Vagina (tissue), 2 donors: ENCODE data around the gene ADGRA1.

Experiments
- POLR2A ChIP-seq, 2 donors: fragments of 450-650 bp; IDR thresholded peaks; one replicate each; pipeline ENCODE4 v1.6.1; 2017; ENCODE audit warnings: antibody characterized with exemption in 2 of 2, mild to moderate bottlenecking in 2 of 2, moderate library complexity in 2 of 2
- POLR2AphosphoS5 ChIP-seq, 2 donors: sonication (generic); formaldehyde crosslinking; IDR thresholded peaks; one replicate each; pipeline ENCODE4 v1.9.0; 2017; ENCODE audit warnings: antibody characterized with exemption in 2 of 2, mild to moderate bottlenecking in 2 of 2, low read depth in 1 of 2; ENCODE audit not compliant: insufficient read depth in 1 of 2
- TF ChIP-seq, protein P1 (sequence below), 3 experiments: fragments of 450-650 bp in 2 of 3; fragments of 200-600 bp in 1 of 3; sonication (generic) in 1 of 3; IDR thresholded peaks; one replicate each; pipeline ENCODE4 v1.5.1; 2017 to 2019; ENCODE audit warnings: antibody characterized with exemption in 3 of 3, mild to moderate bottlenecking in 2 of 3, moderate library complexity in 2 of 3

GRCh38 chr10:133166828-133167692, 79.3 kb downstream of the ADGRA1 start:
- TF ChIP-seq, protein P1, sequence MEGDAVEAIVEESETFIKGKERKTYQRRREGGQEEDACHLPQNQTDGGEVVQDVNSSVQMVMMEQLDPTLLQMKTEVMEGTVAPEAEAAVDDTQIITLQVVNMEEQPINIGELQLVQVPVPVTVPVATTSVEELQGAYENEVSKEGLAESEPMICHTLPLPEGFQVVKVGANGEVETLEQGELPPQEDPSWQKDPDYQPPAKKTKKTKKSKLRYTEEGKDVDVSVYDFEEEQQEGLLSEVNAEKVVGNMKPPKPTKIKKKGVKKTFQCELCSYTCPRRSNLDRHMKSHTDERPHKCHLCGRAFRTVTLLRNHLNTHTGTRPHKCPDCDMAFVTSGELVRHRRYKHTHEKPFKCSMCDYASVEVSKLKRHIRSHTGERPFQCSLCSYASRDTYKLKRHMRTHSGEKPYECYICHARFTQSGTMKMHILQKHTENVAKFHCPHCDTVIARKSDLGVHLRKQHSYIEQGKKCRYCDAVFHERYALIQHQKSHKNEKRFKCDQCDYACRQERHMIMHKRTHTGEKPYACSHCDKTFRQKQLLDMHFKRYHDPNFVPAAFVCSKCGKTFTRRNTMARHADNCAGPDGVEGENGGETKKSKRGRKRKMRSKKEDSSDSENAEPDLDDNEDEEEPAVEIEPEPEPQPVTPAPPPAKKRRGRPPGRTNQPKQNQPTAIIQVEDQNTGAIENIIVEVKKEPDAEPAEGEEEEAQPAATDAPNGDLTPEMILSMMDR (IDR thresholded peaks at IDR 0.05): no peak
- TF ChIP-seq POLR2AphosphoS5 (IDR thresholded peaks at IDR 0.05; ENCODE audit: insufficient read depth in 1 of 2, low read depth in 1 of 2): no peak
- TF ChIP-seq POLR2A (IDR thresholded peaks at IDR 0.05): no peak
